ENCODE results near the gene PLCL1. TPM values are rescaled to one million over a fixed set of nuclear protein-coding genes. Genes with fewer than 3 reads are reported as not detected.

The PLCL1 gene
- polyA plus RNA-seq, result 0.23 TPM

- Mint-ChIP-seq H3K4me1 (peaks cover 6 to 16% (median 14%) of the 10 kb centered on the region in 3 donors), H3K27me3 (peaks cover 47% of the 10 kb centered on the region), H3K27ac (no peak within 1 kb of the TSS), H3K9me3 (no peaks in the 10 kb centered on the region), H3K4me3 (peak within 1 kb of the TSS; percentile 86 to 95 (median 90)), H3K36me3 (no peaks in the 10 kb centered on the region)
Observed at GRCh38 chr2:197804049-197804757, at the start of gene PLCL1. Gene PLCL1, plus strand, starts transcription at chr2:197804593.

GRCh38 chr2:197759013-197759412, 45.4 kb upstream of the PLCL1 start:
- peaks cover 5% of the 10 kb centered on the region for H3K27me3 Mint-ChIP-seq
- no peak overlapping the region for H3K27ac Mint-ChIP-seq
- H3K4me1 Mint-ChIP-seq, result no peaks in the 10 kb centered on the region
- H3K36me3 Mint-ChIP-seq, result peaks cover 1% of the 10 kb centered on the region
- peaks cover 9 to 16% (median 11%) of the 10 kb centered on the region in 3 donors for H3K9me3 Mint-ChIP-seq
- H3K4me3 Mint-ChIP-seq, result no peak overlapping the region

GRCh38 chr2:197759625-197760292, 44.6 kb upstream of the PLCL1 start:
- peaks cover 7 to 16% (median 11%) of the 10 kb centered on the region in 3 donors for H3K9me3 Mint-ChIP-seq
- H3K27me3 Mint-ChIP-seq, result peaks cover 3% of the 10 kb centered on the region
- H3K4me1 Mint-ChIP-seq, result no peaks in the 10 kb centered on the region
- no peak overlapping the region for H3K4me3 Mint-ChIP-seq
- peaks cover 1% of the 10 kb centered on the region for H3K36me3 Mint-ChIP-seq
- H3K27ac Mint-ChIP-seq, result no peak overlapping the region

- Mint-ChIP-seq H3K4me3 (no peak overlapping the region), H3K36me3 (peaks cover 1% of the 10 kb centered on the region), H3K27ac (no peak overlapping the region)
Observed at GRCh38 chr2:197760293-197760657, 44.1 kb upstream of the PLCL1 start.

GRCh38 chr2:197777823-197778407, 26.5 kb upstream of the PLCL1 start:
- H3K4me3 Mint-ChIP-seq, result no peak overlapping the region
- peaks cover 5% of the 10 kb centered on the region for H3K27me3 Mint-ChIP-seq
- H3K36me3 Mint-ChIP-seq, result no peaks in the 10 kb centered on the region
- H3K27ac Mint-ChIP-seq, result no peak overlapping the region
- no peaks in the 10 kb centered on the region for H3K4me1 Mint-ChIP-seq
- no peaks in the 10 kb centered on the region for H3K9me3 Mint-ChIP-seq

More at GRCh38 chr2:197760293-197760657, 44.1 kb upstream of the PLCL1 start:
- Mint-ChIP-seq H3K27me3 (peaks cover 2% of the 10 kb centered on the region), H3K4me1 (no peaks in the 10 kb centered on the region), H3K9me3 (peaks cover 7 to 16% (median 11%) of the 10 kb centered on the region in 3 donors)

GRCh38 chr2:197779261-197779660, 25.1 kb upstream of the PLCL1 start:
- no peaks in the 10 kb centered on the region for H3K4me1 Mint-ChIP-seq
- no peaks in the 10 kb centered on the region for H3K36me3 Mint-ChIP-seq
- no peaks in the 10 kb centered on the region for H3K9me3 Mint-ChIP-seq
- H3K27ac Mint-ChIP-seq, result no peak overlapping the region
- H3K4me3 Mint-ChIP-seq, result no peak overlapping the region
- peaks cover 7% of the 10 kb centered on the region for H3K27me3 Mint-ChIP-seq

GRCh38 chr2:197782126-197782525, 22.3 kb upstream of the PLCL1 start:
- H3K27ac Mint-ChIP-seq, result no peak overlapping the region
- H3K36me3 Mint-ChIP-seq, result no peaks in the 10 kb centered on the region
- H3K9me3 Mint-ChIP-seq, result no peaks in the 10 kb centered on the region
- H3K4me1 Mint-ChIP-seq, result no peaks in the 10 kb centered on the region
- H3K4me3 Mint-ChIP-seq, result no peak overlapping the region
- H3K27me3 Mint-ChIP-seq, result peaks cover 7% of the 10 kb centered on the region

GRCh38 chr2:197784956-197785941, 19.1 kb upstream of the PLCL1 start, which contains the start of gene BOLL:
Gene BOLL, minus strand, starts transcription at chr2:197785319. Its CDS starts 3,469 bp downstream, at chr2:197781850.
- Mint-ChIP-seq H3K27me3 (peaks cover 21% of the 10 kb centered on the region), H3K36me3 (no peaks in the 10 kb centered on the region), H3K27ac (peak within 1 kb of the TSS in 1 of 3 donors; percentile 53)

GRCh38 chr2:197786010-197786877, 18.1 kb upstream of the PLCL1 start:
- H3K4me3 Mint-ChIP-seq, result peak overlapping the region in 3 of 4 donors; percentile 56 to 65 (median 59)
- H3K27me3 Mint-ChIP-seq, result peaks cover 21% of the 10 kb centered on the region
- H3K36me3 Mint-ChIP-seq, result no peaks in the 10 kb centered on the region
- no peaks in the 10 kb centered on the region for H3K4me1 Mint-ChIP-seq
- peaks cover 0 to 2% (median 0%) of the 10 kb centered on the region in 3 donors for H3K9me3 Mint-ChIP-seq
- H3K27ac Mint-ChIP-seq, result no peak overlapping the region

More at GRCh38 chr2:197784956-197785941, 19.1 kb upstream of the PLCL1 start, which contains the start of gene BOLL:
- H3K9me3 Mint-ChIP-seq, result no peaks in the 10 kb centered on the region
- H3K4me3 Mint-ChIP-seq, result peak within 1 kb of the TSS; percentile 38 to 65 (median 52)
- no peaks in the 10 kb centered on the region for H3K4me1 Mint-ChIP-seq

- H3K36me3 Mint-ChIP-seq, result peaks cover 2% of the 10 kb centered on the region
- H3K4me3 Mint-ChIP-seq, result no peak overlapping the region
- no peak overlapping the region for H3K27ac Mint-ChIP-seq
- H3K4me1 Mint-ChIP-seq, result no peaks in the 10 kb centered on the region
- peaks cover 18% of the 10 kb centered on the region for H3K27me3 Mint-ChIP-seq
- peaks cover 0 to 6% (median 2%) of the 10 kb centered on the region in 3 donors for H3K9me3 Mint-ChIP-seq
Observed at GRCh38 chr2:197793456-197793855, 10.9 kb upstream of the PLCL1 start.

- Mint-ChIP-seq H3K36me3 (peaks cover 2% of the 10 kb centered on the region), H3K27ac (no peak overlapping the region), H3K27me3 (peaks cover 21% of the 10 kb centered on the region), H3K4me3 (no peak overlapping the region), H3K4me1 (no peaks in the 10 kb centered on the region), H3K9me3 (peaks cover 0 to 6% (median 2%) of the 10 kb centered on the region in 3 donors)
Observed at GRCh38 chr2:197795277-197795676, 9.1 kb upstream of the PLCL1 start.

- H3K4me1 Mint-ChIP-seq, result peaks cover 0 to 1% (median 0%) of the 10 kb centered on the region in 3 donors
- peaks cover 0 to 4% (median 0%) of the 10 kb centered on the region in 3 donors for H3K9me3 Mint-ChIP-seq
- no peak overlapping the region for H3K4me3 Mint-ChIP-seq
- H3K27me3 Mint-ChIP-seq, result peaks cover 34% of the 10 kb centered on the region
- H3K27ac Mint-ChIP-seq, result no peak overlapping the region
- H3K36me3 Mint-ChIP-seq, result peaks cover 2% of the 10 kb centered on the region
Observed at GRCh38 chr2:197798187-197798586, 6.2 kb upstream of the PLCL1 start.

GRCh38 chr2:197799068-197799467, 5.3 kb upstream of the PLCL1 start:
- peaks cover 0 to 4% (median 0%) of the 10 kb centered on the region in 3 donors for H3K9me3 Mint-ChIP-seq
- H3K4me3 Mint-ChIP-seq, result no peak overlapping the region
- no peak overlapping the region for H3K27ac Mint-ChIP-seq
- H3K4me1 Mint-ChIP-seq, result peaks cover 3 to 5% (median 5%) of the 10 kb centered on the region in 3 donors
- H3K27me3 Mint-ChIP-seq, result peaks cover 40% of the 10 kb centered on the region
- H3K36me3 Mint-ChIP-seq, result peaks cover 2% of the 10 kb centered on the region
